ENCODE measurements around the gene CRTC1. TPM values are rescaled to one million over a fixed set of nuclear protein-coding genes. Genes with fewer than 3 reads are reported as not detected.

The CRTC1 gene
- total RNA-seq, 1 experiment from 2014 or later, result 12.3 TPM

- ATAC-seq, result no peak
- ChIA-PET POLR2A (no interaction called here), CTCF (interaction anchor here (0.6 to 1.1 kb wide), 2 partner anchors 8 to 45 kb away, joined by 3 read pairs; no protein-coding TSS in a partner anchor)
Observed at GRCh38 chr19:18666317-18666716, 17.2 kb upstream of the CRTC1 start.

GRCh38 chr19:18666784-18667183 lies 16.7 kb upstream of the CRTC1 start:
- ChIA-PET POLR2A (no interaction called here), CTCF (interaction anchor here (0.6 kb wide), 1 partner anchor 46 kb away, joined by 3 read pairs; no protein-coding TSS in a partner anchor)

More at GRCh38 chr19:18666317-18666716, 17.2 kb upstream of the CRTC1 start:
- no peak overlapping the region for H3K27ac Mint-ChIP-seq
- H3K4me1 Mint-ChIP-seq, result peaks cover 4% of the 10 kb centered on the region
- no peak for TF ChIP-seq PRDM15 (CRISPR knock-in tag; IDR thresholded peaks at IDR 0.05)
- no peak for TF ChIP-seq TEAD4 (CRISPR knock-in tag; IDR thresholded peaks at IDR 0.05)
- peaks cover 3% of the 10 kb centered on the region; the same call in 1 of the 2 replicates for H3K9me3 Mint-ChIP-seq
- H3K36me3 Mint-ChIP-seq, result peaks cover 8% of the 10 kb centered on the region; the same call in 1 of the 2 replicates
- H3K4me3 Mint-ChIP-seq, result no peak overlapping the region
- H3K27me3 Mint-ChIP-seq (ENCODE audit: low read depth), result no peaks in the 10 kb centered on the region
- no peak for DNase-seq (ENCODE audit: low spot score)

GRCh38 chr19:18667531-18668251 lies 15.8 kb upstream of the CRTC1 start:
- POLR2A ChIA-PET, result no interaction called here

More at GRCh38 chr19:18666784-18667183, 16.7 kb upstream of the CRTC1 start:
- DNase-seq (ENCODE audit: low spot score) (no peak), ATAC-seq (no peak)
- H3K36me3 Mint-ChIP-seq, result peaks cover 8% of the 10 kb centered on the region; the same call in 1 of the 2 replicates
- H3K4me1 Mint-ChIP-seq, result peaks cover 4% of the 10 kb centered on the region
- no peaks in the 10 kb centered on the region for H3K27me3 Mint-ChIP-seq (ENCODE audit: low read depth)
- no peak overlapping the region for H3K4me3 Mint-ChIP-seq
- H3K9me3 Mint-ChIP-seq, result peaks cover 2% of the 10 kb centered on the region; the same call in 1 of the 2 replicates
- H3K27ac Mint-ChIP-seq, result no peak overlapping the region
- TF ChIP-seq TP53 (CRISPR knock-in tag; IDR thresholded peaks at IDR 0.05) (no peak), ATF1 (CRISPR knock-in tag; IDR thresholded peaks at IDR 0.05) (no peak), NFE2L1 (CRISPR knock-in tag; IDR thresholded peaks at IDR 0.05) (no peak), USF1 (CRISPR knock-in tag; IDR thresholded peaks at IDR 0.05) (no peak), GRHL2 (CRISPR knock-in tag; IDR thresholded peaks at IDR 0.05; ENCODE audit: insufficient replicate concordance, severe bottlenecking) (no peak)

More at GRCh38 chr19:18667531-18668251, 15.8 kb upstream of the CRTC1 start:
- no peaks in the 10 kb centered on the region for H3K27me3 Mint-ChIP-seq (ENCODE audit: low read depth)
- DNase-seq (ENCODE audit: low spot score) (no peak), ATAC-seq (no peak)
- TF ChIP-seq GABPB1 (CRISPR knock-in tag; IDR thresholded peaks at IDR 0.05) (no peak), ETV6 (CRISPR knock-in tag; IDR thresholded peaks at IDR 0.05) (no peak), JUN (CRISPR knock-in tag; IDR thresholded peaks at IDR 0.05) (no peak), ATF3 (CRISPR knock-in tag; conservative IDR thresholded peaks at IDR 0.05) (no peak), PRDM15 (CRISPR knock-in tag; IDR thresholded peaks at IDR 0.05) (no peak), FOXJ3 (CRISPR knock-in tag; IDR thresholded peaks at IDR 0.05; ENCODE audit: borderline replicate concordance) (no peak), NFATC4 (CRISPR knock-in tag; IDR thresholded peaks at IDR 0.05) (no peak), GTF2I (CRISPR knock-in tag; conservative IDR thresholded peaks at IDR 0.05) (no peak), MAX (CRISPR knock-in tag; IDR thresholded peaks at IDR 0.05) (no peak)
- peaks cover 8% of the 10 kb centered on the region; the same call in 1 of the 2 replicates for H3K36me3 Mint-ChIP-seq
- no peaks in the 10 kb centered on the region for H3K9me3 Mint-ChIP-seq
- H3K4me1 Mint-ChIP-seq, result peaks cover 7% of the 10 kb centered on the region
- H3K27ac Mint-ChIP-seq, result peak overlapping the region; percentile 65; the same call in 1 of the 2 replicates
- H3K4me3 Mint-ChIP-seq, result no peak overlapping the region
- CTCF ChIA-PET, result interaction anchor here (0.9 kb wide), 1 partner anchor 198 kb away, joined by 4 read pairs; no protein-coding TSS in a partner anchor
